HFFc6 (cell line): ENCODE data around the gene RASAL2. TPM values are rescaled to one million over a fixed set of nuclear protein-coding genes. Genes with fewer than 3 reads are reported as not detected.
"Not testable (repeated sequence)": the region's sequence is repeated elsewhere in the genome, so short reads cannot be mapped to it uniquely, and the experiment has no call there.

Source experiments
- DNase-seq: peaks from one replicate; pipeline ENCODE4 v3.0.0-alpha.2; 2018
- H3K27ac Mint-ChIP-seq: 2 replicates; pipeline ENCODE4 v1.8.0; 2020; ENCODE audit warnings: mild to moderate bottlenecking, mixed read lengths
- H3K27me3 Mint-ChIP-seq: 2 replicates; pipeline ENCODE4 v1.8.0; 2021; ENCODE audit warnings: mild to moderate bottlenecking, moderate library complexity, mixed read lengths; ENCODE audit not compliant: insufficient read depth
- H3K36me3 Mint-ChIP-seq: 2 replicates; pipeline ENCODE4 v1.8.0; 2021; ENCODE audit warnings: low read depth, mixed read lengths
- H3K4me1 Mint-ChIP-seq: 2 replicates; pipeline ENCODE4 v1.8.0; 2020; ENCODE audit warnings: low read depth, mixed read lengths
- H3K4me3 Mint-ChIP-seq: 2 replicates; pipeline ENCODE4 v1.8.0; 2020; ENCODE audit warnings: mild to moderate bottlenecking, moderate library complexity, mixed read lengths
- H3K9me3 Mint-ChIP-seq: 2 replicates; pipeline ENCODE4 v1.8.0; 2020; ENCODE audit warnings: mild to moderate bottlenecking, mixed read lengths
- total RNA-seq, 6 experiments: library from RNA; stranded (reverse); fragmentation: NEBNext Ultra II Directional; extraction: Animal tissue kit (Norgen Biotek cat#: 25700); gene quantifications; 2 replicates in 1 of 6; 3 replicates in 5 of 6; pipeline ENCODE4 v1.2.3, GENCODE V29; 2021
- TF ChIP-seq, protein P1 (sequence below): fragments of 200-600 bp; sonication (generic); IDR thresholded peaks from 2 replicates; pipeline ENCODE4 v1.5.0; 2021; ENCODE audit warnings: antibody characterized with exemption, mild to moderate bottlenecking

The RASAL2 gene
- total RNA-seq, 6 experiments from 2014 or later: 21.2 to 30.7 (median 24.4) TPM

DNA sequence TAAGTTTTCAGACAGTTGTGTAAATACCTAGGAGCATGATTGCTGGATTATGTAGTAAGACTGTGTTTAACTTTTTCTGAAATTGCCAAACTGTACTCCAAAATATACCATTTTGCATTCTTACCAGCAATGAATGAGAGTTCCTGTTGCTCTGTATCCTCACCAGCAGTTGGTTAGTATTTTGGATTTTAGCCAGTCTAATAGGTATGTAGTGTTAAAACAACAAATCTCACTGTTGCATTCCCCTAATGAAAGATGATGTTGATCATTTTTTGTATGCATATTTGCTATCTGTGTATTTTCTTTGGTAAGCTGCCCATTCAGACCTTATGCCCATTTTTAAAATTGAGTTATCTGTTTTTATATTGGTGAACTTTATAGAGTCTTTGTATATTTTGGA is 89.9 kb downstream of the RASAL2 start:
- Mint-ChIP-seq H3K27ac (no peak overlapping the region), H3K36me3 (peaks cover 32% of the 10 kb centered on the region), H3K27me3 (peaks cover 2% of the 10 kb centered on the region; the same call in 1 of the 2 replicates), H3K9me3 (no peaks in the 10 kb centered on the region; the same call in 1 of the 2 replicates), H3K4me1 (peaks cover 45% of the 10 kb centered on the region), H3K4me3 (no peak overlapping the region)
- TF ChIP-seq, protein P1, sequence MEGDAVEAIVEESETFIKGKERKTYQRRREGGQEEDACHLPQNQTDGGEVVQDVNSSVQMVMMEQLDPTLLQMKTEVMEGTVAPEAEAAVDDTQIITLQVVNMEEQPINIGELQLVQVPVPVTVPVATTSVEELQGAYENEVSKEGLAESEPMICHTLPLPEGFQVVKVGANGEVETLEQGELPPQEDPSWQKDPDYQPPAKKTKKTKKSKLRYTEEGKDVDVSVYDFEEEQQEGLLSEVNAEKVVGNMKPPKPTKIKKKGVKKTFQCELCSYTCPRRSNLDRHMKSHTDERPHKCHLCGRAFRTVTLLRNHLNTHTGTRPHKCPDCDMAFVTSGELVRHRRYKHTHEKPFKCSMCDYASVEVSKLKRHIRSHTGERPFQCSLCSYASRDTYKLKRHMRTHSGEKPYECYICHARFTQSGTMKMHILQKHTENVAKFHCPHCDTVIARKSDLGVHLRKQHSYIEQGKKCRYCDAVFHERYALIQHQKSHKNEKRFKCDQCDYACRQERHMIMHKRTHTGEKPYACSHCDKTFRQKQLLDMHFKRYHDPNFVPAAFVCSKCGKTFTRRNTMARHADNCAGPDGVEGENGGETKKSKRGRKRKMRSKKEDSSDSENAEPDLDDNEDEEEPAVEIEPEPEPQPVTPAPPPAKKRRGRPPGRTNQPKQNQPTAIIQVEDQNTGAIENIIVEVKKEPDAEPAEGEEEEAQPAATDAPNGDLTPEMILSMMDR: no peak
- no peak for DNase-seq

DNA sequence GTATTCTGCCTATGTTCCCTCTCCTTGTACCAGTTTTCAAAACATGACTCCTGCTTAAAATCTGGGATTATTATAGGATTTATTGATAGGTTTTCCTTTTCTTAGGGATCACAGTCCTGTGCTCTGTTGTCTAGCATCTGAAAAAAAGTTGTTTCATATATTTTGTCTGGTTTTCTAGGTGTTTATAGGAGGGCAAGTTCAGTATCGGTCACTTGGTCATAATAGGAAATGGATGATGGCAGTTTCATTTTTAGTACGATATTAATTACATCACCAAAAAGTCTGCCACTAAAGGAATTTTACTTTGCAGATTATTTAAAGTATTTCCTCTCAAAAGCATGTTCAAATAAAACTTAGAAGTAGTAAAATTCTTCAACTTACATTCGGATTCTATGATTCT is 94.4 kb downstream of the RASAL2 start:
- peaks cover 71% of the 10 kb centered on the region for H3K4me1 Mint-ChIP-seq
- no peak for DNase-seq
- peaks cover 2% of the 10 kb centered on the region; the same call in 1 of the 2 replicates for H3K27me3 Mint-ChIP-seq
- peaks cover 28% of the 10 kb centered on the region for H3K36me3 Mint-ChIP-seq
- no peaks in the 10 kb centered on the region; the same call in 1 of the 2 replicates for H3K9me3 Mint-ChIP-seq
- H3K27ac Mint-ChIP-seq: no peak overlapping the region
- H3K4me3 Mint-ChIP-seq: no peak overlapping the region
- TF ChIP-seq, protein P1: no peak

DNA sequence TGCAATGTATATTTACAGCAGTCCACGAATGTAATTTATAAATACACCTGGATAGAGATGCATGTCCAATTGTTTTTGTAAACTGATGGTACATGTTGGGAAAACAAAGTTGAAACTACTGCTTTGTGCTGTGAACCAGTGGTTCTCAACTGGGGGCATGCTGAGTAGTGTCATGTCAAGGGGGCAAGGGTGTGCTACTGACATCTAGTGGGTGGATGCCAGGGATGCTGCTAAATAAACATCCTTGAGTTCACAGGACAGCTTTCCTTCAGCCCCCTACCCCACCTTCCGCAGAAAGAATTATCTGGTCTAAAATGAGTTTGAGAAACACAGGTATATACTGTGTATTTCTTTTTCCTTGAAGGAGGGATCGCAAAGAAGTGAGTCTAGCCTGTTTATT is 95.9 kb downstream of the RASAL2 start:
- TF ChIP-seq, protein P1: peak; percentile 69; the same call in 1 of the 2 replicates
- H3K36me3 Mint-ChIP-seq: peaks cover 32% of the 10 kb centered on the region
- H3K27ac Mint-ChIP-seq: no peak overlapping the region
- peaks cover 2% of the 10 kb centered on the region for H3K27me3 Mint-ChIP-seq
- no peaks in the 10 kb centered on the region; the same call in 1 of the 2 replicates for H3K9me3 Mint-ChIP-seq
- no peak overlapping the region for H3K4me3 Mint-ChIP-seq
- peaks cover 68% of the 10 kb centered on the region for H3K4me1 Mint-ChIP-seq
- DNase-seq: no peak

DNA sequence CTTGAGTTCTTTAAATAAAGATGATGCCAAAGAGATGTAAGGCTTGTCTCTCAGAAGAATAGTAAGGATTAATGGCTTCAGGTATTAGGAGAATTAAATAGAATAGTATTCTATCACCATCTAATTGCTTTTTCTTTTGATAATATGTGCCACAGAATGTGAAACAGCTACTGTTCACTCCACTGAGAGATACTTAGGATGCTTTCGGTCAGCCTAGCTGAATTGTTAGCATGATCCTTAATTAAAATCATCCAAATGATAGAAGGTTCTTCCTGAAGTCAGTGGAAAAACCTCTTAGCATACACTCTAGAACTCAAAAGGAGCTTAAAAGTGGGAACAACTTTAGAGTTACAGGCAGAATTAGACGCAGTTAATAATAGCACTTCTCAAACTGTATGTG is 97.0 kb downstream of the RASAL2 start:
- H3K4me3 Mint-ChIP-seq: no peak overlapping the region
- H3K36me3 Mint-ChIP-seq: peaks cover 29% of the 10 kb centered on the region
- peaks cover 2% of the 10 kb centered on the region for H3K27me3 Mint-ChIP-seq
- TF ChIP-seq, protein P1: no peak
- no peak for DNase-seq
- H3K9me3 Mint-ChIP-seq: no peaks in the 10 kb centered on the region; the same call in 1 of the 2 replicates
- no peak overlapping the region for H3K27ac Mint-ChIP-seq
- peaks cover 67% of the 10 kb centered on the region for H3K4me1 Mint-ChIP-seq

DNA sequence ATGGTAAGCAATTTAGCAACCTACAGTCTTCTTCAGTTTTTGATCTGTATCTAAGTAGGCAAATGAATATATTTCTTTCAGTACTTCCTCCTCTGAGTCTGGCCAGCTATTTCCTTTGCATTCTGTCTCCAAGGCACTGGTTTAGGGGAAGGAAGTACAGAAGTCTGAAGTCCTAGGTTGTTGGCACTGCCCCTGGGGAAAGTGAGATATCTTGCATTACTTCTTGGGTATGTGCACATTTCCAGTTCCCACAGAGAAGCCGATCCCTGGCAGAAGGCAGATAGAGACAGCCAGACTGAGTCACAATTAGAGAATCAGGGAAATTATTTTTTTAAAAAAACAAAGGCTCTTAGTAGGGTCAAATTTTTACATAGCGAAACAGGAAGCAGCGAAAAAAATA is 98.8 kb downstream of the RASAL2 start:
- H3K36me3 Mint-ChIP-seq: peaks cover 11% of the 10 kb centered on the region
- H3K9me3 Mint-ChIP-seq: peaks cover 1% of the 10 kb centered on the region; the same call in 1 of the 2 replicates
- TF ChIP-seq, protein P1: no peak
- peak overlapping the region; percentile 82 for H3K27ac Mint-ChIP-seq
- no peaks in the 10 kb centered on the region; the same call in 1 of the 2 replicates for H3K27me3 Mint-ChIP-seq
- H3K4me1 Mint-ChIP-seq: peaks cover 66% of the 10 kb centered on the region
- peak; percentile 73 for DNase-seq
- peak overlapping the region; percentile 71 for H3K4me3 Mint-ChIP-seq

DNA sequence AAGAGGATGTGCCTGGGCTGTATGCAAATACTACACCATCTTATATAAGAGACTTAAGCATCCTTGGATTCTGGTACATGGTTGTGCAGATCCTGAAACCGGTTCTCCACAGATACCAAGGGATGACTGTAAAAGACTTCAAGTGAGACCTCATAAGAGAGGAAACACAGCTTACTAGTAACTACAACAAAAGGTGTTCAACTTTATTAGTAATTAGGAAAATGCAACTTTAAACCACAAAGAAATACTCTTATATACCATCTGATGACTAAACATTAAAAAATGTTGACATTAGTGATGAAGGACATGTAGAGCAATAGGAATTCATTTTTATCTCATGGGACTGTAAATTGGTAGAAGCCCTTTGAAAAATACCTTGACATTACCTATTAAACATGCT is 102.7 kb downstream of the RASAL2 start:
- Mint-ChIP-seq H3K4me1 (peaks cover 41% of the 10 kb centered on the region), H3K36me3 (peaks cover 28% of the 10 kb centered on the region), H3K27me3 (no peaks in the 10 kb centered on the region; the same call in 1 of the 2 replicates), H3K4me3 (no peak overlapping the region), H3K27ac (no peak overlapping the region), H3K9me3 (peaks cover 11% of the 10 kb centered on the region)
- DNase-seq: no peak
- TF ChIP-seq, protein P1: no peak

DNA sequence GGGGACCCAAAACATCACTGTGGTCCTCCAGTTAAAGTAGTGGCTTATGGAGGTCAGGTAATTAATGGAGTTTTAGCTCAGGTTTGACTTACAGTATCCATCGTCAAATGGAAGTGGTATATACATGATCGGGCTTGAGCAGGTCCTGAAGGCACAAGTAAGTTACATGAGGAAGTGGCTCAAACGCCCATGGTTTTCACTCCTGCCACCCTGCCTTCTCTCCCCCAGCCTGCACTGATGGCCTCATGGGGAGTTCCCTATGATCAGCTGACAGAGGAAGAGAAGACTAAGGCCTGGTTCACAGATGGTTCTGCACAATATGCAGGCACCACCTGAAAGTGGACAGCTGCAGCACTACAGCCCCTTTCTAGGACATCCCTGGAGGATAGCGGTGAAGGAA is 108.2 kb downstream of the RASAL2 start:
- H3K27me3 Mint-ChIP-seq, H3K4me3 Mint-ChIP-seq, H3K27ac Mint-ChIP-seq, DNase-seq: not testable (repeated sequence)
- H3K9me3 Mint-ChIP-seq: peaks cover 16% of the 10 kb centered on the region
- peaks cover 14% of the 10 kb centered on the region for H3K4me1 Mint-ChIP-seq
- peaks cover 42% of the 10 kb centered on the region for H3K36me3 Mint-ChIP-seq

DNA sequence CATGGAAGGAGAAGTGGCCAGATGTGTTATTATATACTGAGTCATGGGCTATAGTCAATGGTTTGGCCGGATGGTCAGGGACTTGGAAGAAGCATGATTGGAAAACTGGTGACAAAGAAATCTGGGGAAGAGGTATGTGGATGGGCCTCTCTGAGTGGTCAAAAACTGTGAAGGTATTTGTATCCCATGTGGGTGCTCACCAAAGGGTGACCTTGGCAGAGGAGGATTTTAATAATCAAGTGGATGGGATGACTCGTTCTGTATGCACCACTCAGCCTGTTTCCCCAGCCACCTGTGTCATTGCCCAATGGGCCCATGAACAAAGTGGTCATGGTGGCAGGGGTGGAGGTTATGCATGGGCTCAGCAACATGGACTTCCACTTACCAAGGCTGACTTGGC is 108.6 kb downstream of the RASAL2 start:
- Mint-ChIP-seq H3K9me3 (peaks cover 17% of the 10 kb centered on the region), H3K36me3 (peaks cover 42% of the 10 kb centered on the region), H3K4me1 (peaks cover 14% of the 10 kb centered on the region)
- H3K4me3 Mint-ChIP-seq, DNase-seq, H3K27me3 Mint-ChIP-seq, H3K27ac Mint-ChIP-seq: not testable (repeated sequence)
